Measurements from ENCODE around the gene RSL1D1. TPM values are rescaled to one million over a fixed set of nuclear protein-coding genes. Genes with fewer than 3 reads are reported as not detected.

Gene RSL1D1
- total and polyA plus RNA-seq, 9 of the 15 experiments (the other 6 are each of a cell fraction or from before 2014, with no cell fraction given) = 259 to 753 (median 373) TPM

GRCh38 chr16:11848842-11849241 is 2.5 kb downstream of the RSL1D1 start (continued):
- TF ChIP-seq ZBTB33 (CRISPR knock-in tag; IDR thresholded peaks at IDR 0.05) = no peak
- no peak for TF ChIP-seq GATAD2A (IDR thresholded peaks at IDR 0.05)
- no peak for TF ChIP-seq RAD51 (IDR thresholded peaks at IDR 0.05; ENCODE audit: borderline replicate concordance, low read depth)
- TF ChIP-seq ZEB2 (IDR thresholded peaks at IDR 0.05) = no peak
- TF ChIP-seq MED1 (CRISPR knock-in tag; IDR thresholded peaks at IDR 0.05; ENCODE audit: borderline replicate concordance) = no peak
- no peak for TF ChIP-seq ZNF780A (CRISPR knock-in tag; IDR thresholded peaks at IDR 0.05)
- TF ChIP-seq CBFA2T3 (IDR thresholded peaks at IDR 0.05) = 0 out of 2 replicates have a peak, but pooled peaks have one; percentile 28
- no peak for TF ChIP-seq ARHGAP35 (IDR thresholded peaks at IDR 0.05; ENCODE audit: partially characterized antibody)
- no peak for TF ChIP-seq ID3 (CRISPR knock-in tag; IDR thresholded peaks at IDR 0.05)
- no peak for TF ChIP-seq ID3 (tag; IDR thresholded peaks at IDR 0.05)
- no peak for TF ChIP-seq POU5F1 (IDR thresholded peaks at IDR 0.05; ENCODE audit: borderline replicate concordance, low read depth, low read length, partially characterized antibody)
- peak; percentile 83 for TF ChIP-seq ATF3 (IDR thresholded peaks at IDR 0.05)
- TF ChIP-seq ATF3 (CRISPR knock-in tag; conservative IDR thresholded peaks at IDR 0.05) = no peak
- TF ChIP-seq MCM3 (IDR thresholded peaks at IDR 0.05) = no peak
- no peak for TF ChIP-seq TAL1 (IDR thresholded peaks at IDR 0.05)
- no peak for TF ChIP-seq BCL6 (CRISPR knock-in tag; IDR thresholded peaks at IDR 0.05)
- TF ChIP-seq GABPB1 (CRISPR knock-in tag; IDR thresholded peaks at IDR 0.05) = no peak
- TF ChIP-seq ARNT (IDR thresholded peaks at IDR 0.05) = no peak
- no peak for TF ChIP-seq GTF2F1 (IDR thresholded peaks at IDR 0.05; ENCODE audit: low read depth, low read length)
- TF ChIP-seq KLF6 (CRISPR knock-in tag; IDR thresholded peaks at IDR 0.05; ENCODE audit: borderline replicate concordance) = no peak
- TF ChIP-seq, protein P1, sequence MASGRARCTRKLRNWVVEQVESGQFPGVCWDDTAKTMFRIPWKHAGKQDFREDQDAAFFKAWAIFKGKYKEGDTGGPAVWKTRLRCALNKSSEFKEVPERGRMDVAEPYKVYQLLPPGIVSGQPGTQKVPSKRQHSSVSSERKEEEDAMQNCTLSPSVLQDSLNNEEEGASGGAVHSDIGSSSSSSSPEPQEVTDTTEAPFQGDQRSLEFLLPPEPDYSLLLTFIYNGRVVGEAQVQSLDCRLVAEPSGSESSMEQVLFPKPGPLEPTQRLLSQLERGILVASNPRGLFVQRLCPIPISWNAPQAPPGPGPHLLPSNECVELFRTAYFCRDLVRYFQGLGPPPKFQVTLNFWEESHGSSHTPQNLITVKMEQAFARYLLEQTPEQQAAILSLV (tag; IDR thresholded peaks at IDR 0.05) = no peak
- TF ChIP-seq HDAC1 (IDR thresholded peaks at IDR 0.05) = peak in 1 of 2 experiments; percentile 43; a peak in 1 of 4 replicates
- TF ChIP-seq ETS2 (tag; IDR thresholded peaks at IDR 0.05; ENCODE audit: borderline replicate concordance, poor library complexity, severe bottlenecking) = no peak
- no peak for TF ChIP-seq DDX20 (tag; IDR thresholded peaks at IDR 0.05; ENCODE audit: low read depth)
- TF ChIP-seq CEBPG (CRISPR knock-in tag; IDR thresholded peaks at IDR 0.05) = no peak
- TF ChIP-seq CEBPG (tag; conservative IDR thresholded peaks at IDR 0.05 in 1 of 2, IDR thresholded peaks at IDR 0.05 in 1 of 2) = no peak
- TF ChIP-seq, protein P2, sequence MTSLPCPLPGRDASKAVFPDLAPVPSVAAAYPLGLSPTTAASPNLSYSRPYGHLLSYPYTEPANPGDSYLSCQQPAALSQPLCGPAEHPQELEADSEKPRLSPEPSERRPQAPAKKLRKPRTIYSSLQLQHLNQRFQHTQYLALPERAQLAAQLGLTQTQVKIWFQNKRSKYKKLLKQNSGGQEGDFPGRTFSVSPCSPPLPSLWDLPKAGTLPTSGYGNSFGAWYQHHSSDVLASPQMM (CRISPR knock-in tag; IDR thresholded peaks at IDR 0.05) = no peak

All from K562 (cell line).